ENCODE results near the gene DOC2A. TPM values are rescaled to one million over a fixed set of nuclear protein-coding genes. Genes with fewer than 3 reads are reported as not detected.

The DOC2A gene
- total RNA-seq, 1 donor from 2014 or later = 0.52 TPM

- Histone ChIP-seq H3K4me3 (ENCODE audit: low read length in 3 of 3) (no peak overlapping the region), H3K27me3 (ENCODE audit: control insufficient read depth in 3 of 3, insufficient read depth in 3 of 3, low read length in 3 of 3) (no peaks in the 10 kb centered on the region), H3K9me3 (ENCODE audit: control insufficient read depth in 3 of 3, low read length in 3 of 3) (no peaks in the 10 kb centered on the region), H3K4me1 (ENCODE audit: control insufficient read depth in 3 of 3, insufficient read depth in 3 of 3, low read length in 3 of 3) (peaks cover 0 to 4% (median 2%) of the 10 kb centered on the region in 3 donors), H3K27ac (ENCODE audit: low read depth, low read length) (no peak overlapping the region), H3K36me3 (ENCODE audit: control insufficient read depth in 3 of 3, insufficient read depth in 3 of 3, low read length in 3 of 3) (peaks cover 91 to 97% (median 95%) of the 10 kb centered on the region in 3 donors), H3K9ac (ENCODE audit: low read depth in 1 of 3, low read length in 3 of 3) (no peak overlapping the region)
Observed at GRCh38 chr16:29984764-29985147, 26.1 kb downstream of the DOC2A start.

GRCh38 chr16:29984137-29984763 lies 26.6 kb downstream of the DOC2A start:
- no peaks in the 10 kb centered on the region for H3K27me3 ChIP-seq (ENCODE audit: control insufficient read depth in 3 of 3, insufficient read depth in 3 of 3, low read length in 3 of 3)
- peaks cover 92 to 96% (median 95%) of the 10 kb centered on the region in 3 donors for H3K36me3 ChIP-seq (ENCODE audit: control insufficient read depth in 3 of 3, insufficient read depth in 3 of 3, low read length in 3 of 3)
- no peak overlapping the region for H3K9ac ChIP-seq (ENCODE audit: low read depth in 1 of 3, low read length in 3 of 3)
- peaks cover 0 to 4% (median 2%) of the 10 kb centered on the region in 3 donors for H3K4me1 ChIP-seq (ENCODE audit: control insufficient read depth in 3 of 3, insufficient read depth in 3 of 3, low read length in 3 of 3)
- H3K9me3 ChIP-seq (ENCODE audit: control insufficient read depth in 3 of 3, low read length in 3 of 3) = no peaks in the 10 kb centered on the region
- H3K27ac ChIP-seq (ENCODE audit: low read depth, low read length) = no peak overlapping the region
- no peak overlapping the region for H3K4me3 ChIP-seq (ENCODE audit: low read length in 3 of 3)

GRCh38 chr16:29983420-29984136 lies 27.2 kb downstream of the DOC2A start:
- Histone ChIP-seq H3K9ac (ENCODE audit: low read depth in 1 of 3, low read length in 3 of 3) (no peak overlapping the region), H3K27ac (ENCODE audit: low read depth, low read length) (no peak overlapping the region), H3K4me3 (ENCODE audit: low read length in 3 of 3) (no peak overlapping the region), H3K27me3 (ENCODE audit: control insufficient read depth in 3 of 3, insufficient read depth in 3 of 3, low read length in 3 of 3) (no peaks in the 10 kb centered on the region), H3K9me3 (ENCODE audit: control insufficient read depth in 3 of 3, low read length in 3 of 3) (no peaks in the 10 kb centered on the region), H3K4me1 (ENCODE audit: control insufficient read depth in 3 of 3, insufficient read depth in 3 of 3, low read length in 3 of 3) (peaks cover 0 to 8% (median 3%) of the 10 kb centered on the region in 3 donors), H3K36me3 (ENCODE audit: control insufficient read depth in 3 of 3, insufficient read depth in 3 of 3, low read length in 3 of 3) (peaks cover 91 to 96% (median 95%) of the 10 kb centered on the region in 3 donors)

- Histone ChIP-seq H3K9ac (ENCODE audit: low read depth in 1 of 3, low read length in 3 of 3) (no peak overlapping the region), H3K27me3 (ENCODE audit: control insufficient read depth in 3 of 3, insufficient read depth in 3 of 3, low read length in 3 of 3) (no peaks in the 10 kb centered on the region), H3K27ac (ENCODE audit: low read depth, low read length) (no peak overlapping the region), H3K9me3 (ENCODE audit: control insufficient read depth in 3 of 3, low read length in 3 of 3) (no peaks in the 10 kb centered on the region), H3K4me1 (ENCODE audit: control insufficient read depth in 3 of 3, insufficient read depth in 3 of 3, low read length in 3 of 3) (peaks cover 0 to 15% (median 10%) of the 10 kb centered on the region in 3 donors), H3K4me3 (ENCODE audit: low read length in 3 of 3) (no peak overlapping the region), H3K36me3 (ENCODE audit: control insufficient read depth in 3 of 3, insufficient read depth in 3 of 3, low read length in 3 of 3) (peaks cover 94 to 98% (median 96%) of the 10 kb centered on the region in 3 donors)
Observed at GRCh38 chr16:29982560-29983419, 28.0 kb downstream of the DOC2A start.

GRCh38 chr16:29978564-29979270 lies 32.1 kb downstream of the DOC2A start:
- Histone ChIP-seq H3K9me3 (ENCODE audit: control insufficient read depth in 3 of 3, low read length in 3 of 3) (no peaks in the 10 kb centered on the region), H3K9ac (ENCODE audit: low read depth in 1 of 3, low read length in 3 of 3) (no peak overlapping the region), H3K4me3 (ENCODE audit: low read length in 3 of 3) (no peak overlapping the region), H3K36me3 (ENCODE audit: control insufficient read depth in 3 of 3, insufficient read depth in 3 of 3, low read length in 3 of 3) (peaks cover 55 to 63% (median 60%) of the 10 kb centered on the region in 3 donors), H3K27me3 (ENCODE audit: control insufficient read depth in 3 of 3, insufficient read depth in 3 of 3, low read length in 3 of 3) (no peaks in the 10 kb centered on the region), H3K27ac (ENCODE audit: low read depth, low read length) (peak overlapping the region; percentile 59), H3K4me1 (ENCODE audit: control insufficient read depth in 3 of 3, insufficient read depth in 3 of 3, low read length in 3 of 3) (peaks cover 32 to 44% (median 42%) of the 10 kb centered on the region in 3 donors)

GRCh38 chr16:29978081-29978480 lies 32.7 kb downstream of the DOC2A start:
- H3K4me1 ChIP-seq (ENCODE audit: control insufficient read depth in 3 of 3, insufficient read depth in 3 of 3, low read length in 3 of 3) = peaks cover 35 to 47% (median 44%) of the 10 kb centered on the region in 3 donors
- H3K9me3 ChIP-seq (ENCODE audit: control insufficient read depth in 3 of 3, low read length in 3 of 3) = no peaks in the 10 kb centered on the region
- no peak overlapping the region for H3K4me3 ChIP-seq (ENCODE audit: low read length in 3 of 3)
- H3K27ac ChIP-seq (ENCODE audit: low read depth, low read length) = peak overlapping the region; percentile 59
- H3K9ac ChIP-seq (ENCODE audit: low read depth in 1 of 3, low read length in 3 of 3) = peak overlapping the region in 1 of 3 donors; percentile 8
- peaks cover 49 to 56% (median 54%) of the 10 kb centered on the region in 3 donors for H3K36me3 ChIP-seq (ENCODE audit: control insufficient read depth in 3 of 3, insufficient read depth in 3 of 3, low read length in 3 of 3)
- no peaks in the 10 kb centered on the region for H3K27me3 ChIP-seq (ENCODE audit: control insufficient read depth in 3 of 3, insufficient read depth in 3 of 3, low read length in 3 of 3)

GRCh38 chr16:29977063-29977825 lies 33.6 kb downstream of the DOC2A start:
- no peaks in the 10 kb centered on the region for H3K27me3 ChIP-seq (ENCODE audit: control insufficient read depth in 3 of 3, insufficient read depth in 3 of 3, low read length in 3 of 3)

GRCh38 chr16:29975811-29976511 lies 34.9 kb downstream of the DOC2A start:
- no peaks in the 10 kb centered on the region for H3K27me3 ChIP-seq (ENCODE audit: control insufficient read depth in 3 of 3, insufficient read depth in 3 of 3, low read length in 3 of 3)
- peak overlapping the region; percentile 85 to 96 (median 96) for H3K9ac ChIP-seq (ENCODE audit: low read depth in 1 of 3, low read length in 3 of 3)
- peaks cover 38 to 49% (median 46%) of the 10 kb centered on the region in 3 donors for H3K4me1 ChIP-seq (ENCODE audit: control insufficient read depth in 3 of 3, insufficient read depth in 3 of 3, low read length in 3 of 3)
- no peaks in the 10 kb centered on the region for H3K9me3 ChIP-seq (ENCODE audit: control insufficient read depth in 3 of 3, low read length in 3 of 3)
- H3K4me3 ChIP-seq (ENCODE audit: low read length in 3 of 3) = peak overlapping the region; percentile 90 to 94 (median 93)
- H3K27ac ChIP-seq (ENCODE audit: low read depth, low read length) = peak overlapping the region; percentile 96
- H3K36me3 ChIP-seq (ENCODE audit: control insufficient read depth in 3 of 3, insufficient read depth in 3 of 3, low read length in 3 of 3) = peaks cover 31 to 44% (median 36%) of the 10 kb centered on the region in 3 donors

More at GRCh38 chr16:29977063-29977825, 33.6 kb downstream of the DOC2A start:
- H3K9me3 ChIP-seq (ENCODE audit: control insufficient read depth in 3 of 3, low read length in 3 of 3) = no peaks in the 10 kb centered on the region
- H3K4me3 ChIP-seq (ENCODE audit: low read length in 3 of 3) = peak overlapping the region; percentile 36 to 94 (median 90)
- peaks cover 38 to 49% (median 46%) of the 10 kb centered on the region in 3 donors for H3K4me1 ChIP-seq (ENCODE audit: control insufficient read depth in 3 of 3, insufficient read depth in 3 of 3, low read length in 3 of 3)
- H3K9ac ChIP-seq (ENCODE audit: low read depth in 1 of 3, low read length in 3 of 3) = peak overlapping the region in 2 of 3 donors; percentile 8 to 85
- peaks cover 41 to 52% (median 45%) of the 10 kb centered on the region in 3 donors for H3K36me3 ChIP-seq (ENCODE audit: control insufficient read depth in 3 of 3, insufficient read depth in 3 of 3, low read length in 3 of 3)
- peak overlapping the region; percentile 59 for H3K27ac ChIP-seq (ENCODE audit: low read depth, low read length)

Data from skeletal muscle tissue (tissue), 4 donors.